AG09309 (cell line): ENCODE measurements around the gene COX6B2.
A peak's percentile ranks its signal among the peaks of the same experiment; 100 is the strongest.

Experiments
- DNase-seq: peaks from one replicate; pipeline ENCODE4 v3.0.0-alpha.2; 2010; ENCODE audit warnings: low read depth
- H3K4me3 ChIP-seq: 2 replicates; pipeline ENCODE4 v1.5.1; 2011; ENCODE audit warnings: mild to moderate bottlenecking, low read depth, low read length, moderate library complexity; ENCODE audit not compliant: control insufficient read depth
- CTCF ChIP-seq: IDR thresholded peaks from 2 replicates; pipeline ENCODE4 v1.5.1; 2011; ENCODE audit warnings: mild to moderate bottlenecking, low read depth, low read length, inconsistent platforms; ENCODE audit not compliant: insufficient read depth, control insufficient read depth; ENCODE audit errors: missing control alignments

COX6B2 gene

GRCh38 chr19:55345818-55346724 is 8.4 kb downstream of the COX6B2 start:
- no peak for TF ChIP-seq CTCF
- no peak overlapping the region for H3K4me3 ChIP-seq
- no peak for DNase-seq

GRCh38 chr19:55345101-55345817 is 9.3 kb downstream of the COX6B2 start:
- no peak overlapping the region for H3K4me3 ChIP-seq
- TF ChIP-seq CTCF: no peak
- no peak for DNase-seq

GRCh38 chr19:55344444-55344843 is 10.1 kb downstream of the COX6B2 start:
- no peak for DNase-seq
- no peak overlapping the region for H3K4me3 ChIP-seq
- TF ChIP-seq CTCF: no peak

- H3K4me3 ChIP-seq: peak overlapping the region; percentile 77
These were observed 12.7 kb downstream of the COX6B2 start for GRCh38 chr19:55341595-55342531.

GRCh38 chr19:55341171-55341588 is 13.3 kb downstream of the COX6B2 start:
- peak overlapping the region; percentile 77 for H3K4me3 ChIP-seq
- DNase-seq: no peak

More at GRCh38 chr19:55341595-55342531, 12.7 kb downstream of the COX6B2 start:
- DNase-seq: no peak
- TF ChIP-seq CTCF: no peak

More at GRCh38 chr19:55341171-55341588, 13.3 kb downstream of the COX6B2 start:
- no peak for TF ChIP-seq CTCF
